Non-pigmented ciliary epithelial cell (primary cell): ENCODE measurements around the gene PTBP3.
"Not testable (repeated sequence)": the region's sequence is repeated elsewhere in the genome, so short reads cannot be mapped to it uniquely, and the experiment has no call there.

Experiments used
- DNase-seq: peaks from one replicate; pipeline ENCODE4 v3.0.0-alpha.2; 2010; ENCODE audit warnings: low read depth

PTBP3 gene

GRCh38 chr9:112268413-112268812, 65.0 kb downstream of the PTBP3 start:
- DNase-seq, result no peak

GRCh38 chr9:112267086-112267485, 66.3 kb downstream of the PTBP3 start:
- DNase-seq, result not testable (repeated sequence)

GRCh38 chr9:112265391-112265790, 68.0 kb downstream of the PTBP3 start:
- DNase-seq, result no peak

GRCh38 chr9:112262577-112262976, 70.8 kb downstream of the PTBP3 start:
- DNase-seq, result no peak

GRCh38 chr9:112261133-112261532, 72.3 kb downstream of the PTBP3 start:
- DNase-seq, result no peak

- no peak for DNase-seq
These were observed 75.3 kb downstream of the PTBP3 start for GRCh38 chr9:112258106-112258505.

- no peak for DNase-seq
These were observed 81.2 kb downstream of the PTBP3 start for GRCh38 chr9:112252194-112252593.

- DNase-seq, result no peak
These were observed 84.1 kb downstream of the PTBP3 start for GRCh38 chr9:112249277-112249676.

GRCh38 chr9:112248722-112249121, 84.7 kb downstream of the PTBP3 start:
- DNase-seq, result no peak

- DNase-seq, result no peak
These were observed 86.3 kb downstream of the PTBP3 start for GRCh38 chr9:112247090-112247489.

GRCh38 chr9:112245126-112245525, 88.3 kb downstream of the PTBP3 start:
- DNase-seq, result no peak

- no peak for DNase-seq
These were observed 91.1 kb downstream of the PTBP3 start for GRCh38 chr9:112242147-112242804.

- DNase-seq, result no peak
These were observed 91.9 kb downstream of the PTBP3 start for GRCh38 chr9:112241491-112241890.

- DNase-seq, result no peak
These were observed 93.7 kb downstream of the PTBP3 start for GRCh38 chr9:112239708-112240107.

- no peak for DNase-seq
These were observed 94.1 kb downstream of the PTBP3 start for GRCh38 chr9:112239284-112239683.

- DNase-seq, result no peak
These were observed 98.6 kb downstream of the PTBP3 start for GRCh38 chr9:112234779-112235178.

GRCh38 chr9:112233769-112234168, 99.7 kb downstream of the PTBP3 start:
- DNase-seq, result no peak

GRCh38 chr9:112232233-112232632, 101.2 kb downstream of the PTBP3 start:
- DNase-seq, result no peak

- no peak for DNase-seq
These were observed 107.3 kb downstream of the PTBP3 start for GRCh38 chr9:112226091-112226490.

- no peak for DNase-seq
These were observed 108.8 kb downstream of the PTBP3 start for GRCh38 chr9:112224401-112225289.

GRCh38 chr9:112218908-112219307, 114.5 kb downstream of the PTBP3 start:
- no peak for DNase-seq

GRCh38 chr9:112212926-112213325, 120.5 kb downstream of the PTBP3 start:
- no peak for DNase-seq

- no peak for DNase-seq
These were observed 126.0 kb downstream of the PTBP3 start for GRCh38 chr9:112207451-112207850.
